D721Med (cell line): ENCODE results near the gene CEP70.

ENCODE experiments used
- DNase-seq: peaks from one replicate; pipeline ENCODE4 v3.0.0; 2011; ENCODE audit warnings: low spot score; ENCODE audit not compliant: insufficient read length
- FAIRE-seq: peaks from 2 replicates; lab custom pipeline; 2011; peaks lifted over from hg19 to GRCh38; lab: Jason Lieb, UNC
- CTCF ChIP-seq: IDR thresholded peaks from 2 replicates; pipeline ENCODE4 v1.5.1; 2012; ENCODE audit warnings: mild to moderate bottlenecking, control low read depth; ENCODE audit not compliant: insufficient read depth; ENCODE audit errors: missing control alignments

CEP70 gene

GRCh38 chr3:138467931-138468330 is 126.1 kb downstream of the CEP70 start:
- TF ChIP-seq CTCF, result no peak
- DNase-seq (no peak), FAIRE-seq (no peak)

GRCh38 chr3:138465925-138466324 is 128.1 kb downstream of the CEP70 start:
- TF ChIP-seq CTCF, result no peak
- no peak for FAIRE-seq
- DNase-seq, result no peak

GRCh38 chr3:138465451-138465850 is 128.6 kb downstream of the CEP70 start:
- no peak for TF ChIP-seq CTCF
- FAIRE-seq (no peak), DNase-seq (no peak)

- no peak for TF ChIP-seq CTCF
- no peak for DNase-seq
- no peak for FAIRE-seq
Observed at GRCh38 chr3:138464491-138464860, 129.6 kb downstream of the CEP70 start.

GRCh38 chr3:138463724-138464490 is 130.2 kb downstream of the CEP70 start:
- TF ChIP-seq CTCF, result no peak
- DNase-seq (no peak), FAIRE-seq (no peak)

GRCh38 chr3:138461896-138462295 is 132.2 kb downstream of the CEP70 start:
- no peak for TF ChIP-seq CTCF
- FAIRE-seq, result no peak
- no peak for DNase-seq

- no peak for TF ChIP-seq CTCF
- no peak for FAIRE-seq
- DNase-seq, result no peak
Observed at GRCh38 chr3:138461246-138461645, 132.8 kb downstream of the CEP70 start.
